Hematopoietic multipotent progenitor cell (in vitro differentiated cells): Measurements from ENCODE around the gene SELPLG. TPM values are rescaled to one million over a fixed set of nuclear protein-coding genes. Genes with fewer than 3 reads are reported as not detected.
"Not testable (repeated sequence)": the region's sequence is repeated elsewhere in the genome, so short reads cannot be mapped to it uniquely, and the experiment has no call there.

Experiments
- DNase-seq, 3 donors: peaks; one replicate each; pipeline ENCODE4 v3.0.0-alpha.2; 2011 to 2015; ENCODE audit warnings: low read depth in 2 of 3, low spot score in 2 of 3
- total RNA-seq: library from RNA; depleted of rRNA; stranded (reverse); fragments of >200 nt; gene quantifications from one replicate; pipeline ENCODE4 v1.2.3, GENCODE V29; 2012

The SELPLG gene
- total RNA-seq, 1 donor = 103 TPM

DNA sequence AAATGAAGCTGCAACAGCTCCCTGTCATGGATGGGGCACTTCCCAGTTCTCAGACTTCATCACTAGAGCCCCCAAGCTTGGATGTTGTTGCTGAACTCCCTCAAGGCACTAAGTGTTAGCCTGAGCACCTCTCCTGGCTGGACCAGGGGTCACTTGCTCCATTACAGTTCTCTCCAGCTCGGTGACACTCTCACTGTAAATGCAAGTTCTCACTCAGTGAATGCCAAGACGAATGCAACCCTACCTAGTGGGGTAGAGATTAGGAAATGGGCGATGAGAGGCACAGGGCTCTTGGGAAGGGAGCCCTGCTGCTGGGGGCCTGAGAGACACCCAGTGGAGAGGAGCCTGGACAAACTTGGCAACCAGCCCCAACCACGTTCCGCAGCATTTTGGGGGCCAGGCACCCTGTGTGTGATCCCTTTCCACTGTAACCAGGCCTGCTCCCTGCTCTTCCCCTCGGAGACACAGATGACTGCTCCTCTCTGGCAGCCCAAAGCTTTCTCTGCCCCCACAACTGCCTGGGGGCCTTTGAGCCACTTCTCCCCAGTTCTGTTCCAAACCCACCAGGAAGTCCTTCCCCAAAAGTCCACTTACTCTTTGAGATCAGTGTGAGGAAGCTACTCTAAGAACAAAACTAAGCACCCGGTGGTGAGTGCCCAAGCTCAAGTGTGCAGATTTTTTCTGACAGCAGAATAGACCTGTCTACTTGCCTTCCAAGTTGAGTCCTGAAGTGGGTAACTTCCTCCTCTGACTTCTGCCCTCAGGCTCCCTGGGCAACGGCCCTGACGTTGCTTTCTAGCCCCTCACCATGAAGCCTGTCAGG is 8.0 kb upstream of the SELPLG start:
- DNase-seq = peak in 1 of 3 donors; percentile 41

- DNase-seq = peak in 1 of 3 donors; percentile 48
Observed at GRCh38 chr12:108640802-108641445, 7.2 kb upstream of the SELPLG start.

DNA sequence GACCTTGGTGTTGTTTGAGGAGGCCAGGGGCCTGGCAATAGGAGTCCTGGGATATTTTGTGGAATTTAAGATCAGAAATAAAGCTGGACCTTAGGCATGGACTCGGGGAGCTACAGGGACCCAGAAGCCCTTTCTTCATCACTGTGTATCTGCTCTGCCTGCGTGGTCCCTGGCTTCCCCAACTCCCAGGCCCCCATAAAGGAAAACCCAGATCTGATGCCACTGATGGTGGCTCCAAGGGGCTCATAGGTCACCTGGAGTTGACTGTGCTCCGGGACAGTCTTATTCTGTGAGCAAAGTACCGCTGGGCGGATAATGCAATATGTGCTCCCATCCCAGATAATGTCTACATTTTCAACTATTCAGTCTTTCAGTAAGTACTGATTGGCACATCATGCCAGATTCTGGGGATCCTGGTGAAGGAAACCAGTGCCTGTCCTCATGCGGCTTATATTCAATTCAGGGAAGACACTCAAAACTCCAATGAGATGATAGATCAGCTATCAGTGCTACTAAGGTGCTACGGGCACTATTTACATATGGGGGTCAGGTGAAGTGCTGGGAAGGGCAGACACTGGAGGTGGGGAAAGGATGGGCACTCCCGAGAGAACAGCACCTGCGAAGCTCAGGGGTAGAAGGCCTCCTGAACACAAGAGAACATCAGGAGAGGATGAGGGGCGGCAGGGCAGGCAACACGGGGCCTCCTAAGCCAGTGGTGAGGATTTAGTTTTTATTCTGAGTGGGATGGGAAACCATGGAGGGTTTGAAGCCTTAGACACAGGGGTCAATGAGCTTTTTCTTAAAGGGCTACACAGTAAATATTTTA is 5.5 kb upstream of the SELPLG start:
- no peak for DNase-seq

- peak in 1 of 3 donors; percentile 43 for DNase-seq
Observed at GRCh38 chr12:108638141-108638827, 4.6 kb upstream of the SELPLG start.

GRCh38 chr12:108637222-108637971 is 3.7 kb upstream of the SELPLG start:
- DNase-seq = no peak

DNA sequence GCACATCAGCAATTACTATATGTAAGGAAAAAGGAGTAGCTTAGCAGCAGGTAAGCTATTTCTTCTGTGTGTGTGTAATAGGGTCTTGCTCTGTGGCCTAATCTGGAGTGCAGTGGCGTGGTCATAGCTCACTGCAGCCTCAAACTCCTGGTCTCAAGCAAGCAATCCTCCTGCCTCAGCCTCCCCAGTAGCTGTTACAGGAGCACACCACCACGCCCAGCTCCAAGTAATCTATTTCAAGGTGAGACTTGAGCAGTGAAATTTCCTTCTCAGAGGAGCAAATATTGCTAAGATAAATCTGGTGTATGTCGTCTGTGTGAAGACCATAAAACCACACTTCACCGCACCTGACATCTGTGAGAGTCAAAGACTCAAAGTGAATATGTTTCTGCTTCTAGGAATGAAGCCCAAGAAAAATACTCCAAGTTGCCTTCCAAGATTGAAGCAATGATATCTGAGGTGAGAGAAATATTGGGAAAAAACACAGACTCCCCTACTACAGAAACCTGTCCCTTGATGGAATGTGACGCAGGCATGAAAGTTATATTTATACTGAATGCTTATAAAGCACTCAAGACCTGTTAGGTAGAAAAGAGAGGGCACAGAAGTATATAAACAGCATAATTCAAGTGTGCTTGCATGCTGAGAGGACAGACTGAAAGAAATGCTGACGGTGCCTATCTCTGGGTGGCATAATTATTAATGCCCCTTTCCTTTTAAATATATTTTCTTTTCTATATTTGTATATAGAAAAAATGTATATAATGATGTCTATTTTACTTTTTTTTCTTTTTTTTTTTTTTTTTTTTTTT is 2.5 kb upstream of the SELPLG start:
- DNase-seq = no peak

DNA sequence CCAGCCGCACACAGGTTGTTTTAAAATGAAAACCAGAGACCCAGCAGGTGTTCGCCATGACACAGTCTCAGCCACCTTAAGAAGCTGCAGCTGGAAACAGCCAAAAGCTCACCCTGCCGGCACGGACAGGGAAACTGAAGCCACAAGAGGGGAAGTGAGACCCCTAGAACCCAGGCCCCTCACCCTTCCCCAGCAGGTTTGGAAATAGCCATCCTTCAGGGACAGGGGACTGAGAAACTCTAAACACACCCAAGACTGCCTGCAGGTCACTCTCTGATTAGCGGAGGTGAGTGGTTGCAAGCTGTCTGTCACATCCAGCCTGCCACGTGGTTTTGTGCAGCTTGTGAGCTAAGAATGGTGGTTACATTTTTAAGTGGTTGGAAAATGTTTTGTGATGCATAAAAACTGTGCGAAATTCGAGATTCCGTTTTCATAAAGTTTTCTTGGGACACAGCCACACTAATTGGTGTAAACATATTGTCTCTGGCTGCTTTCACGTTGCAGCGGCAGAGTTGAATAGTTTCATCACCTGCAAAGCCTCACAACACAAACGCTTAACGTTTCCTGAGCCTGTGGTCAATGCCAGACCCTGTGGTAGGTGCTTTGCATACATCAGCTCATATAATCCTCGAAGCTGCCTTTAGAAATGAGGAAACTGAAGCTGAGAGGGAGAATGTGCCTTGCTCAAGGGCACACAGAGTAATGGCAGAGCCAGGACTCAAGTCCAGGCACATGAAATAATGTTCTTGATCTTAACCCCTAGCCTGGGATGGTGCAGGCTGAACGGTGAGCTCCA is 1.7 kb upstream of the SELPLG start:
- peak in 2 of 3 donors; percentile 66 to 83 for DNase-seq

- peak in 1 of 3 donors; percentile 43 for DNase-seq
Observed at GRCh38 chr12:108634341-108634751, 652 bp upstream of the SELPLG start.

- DNase-seq = no peak
Observed at GRCh38 chr12:108633081-108633533, 587 bp downstream of the SELPLG start.

DNA sequence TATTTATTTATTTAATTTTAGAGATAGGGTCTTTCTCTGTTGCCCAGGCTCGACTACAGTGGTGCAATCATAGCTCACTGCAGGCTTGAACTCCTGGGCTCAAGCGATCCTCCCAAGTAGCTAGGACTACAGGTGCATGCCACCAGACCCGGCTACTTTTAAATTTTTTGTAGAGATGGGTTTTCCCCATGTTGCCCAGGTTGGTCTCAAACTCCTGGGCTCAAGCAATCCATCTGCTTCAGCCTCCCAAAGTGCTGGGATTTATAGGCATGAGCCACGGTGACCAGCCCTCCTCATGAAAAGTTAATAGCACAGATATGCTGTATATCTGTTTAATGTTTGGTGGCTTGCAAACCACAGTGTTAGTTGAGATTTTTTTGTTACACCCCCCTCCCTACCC is 2.4 kb downstream of the SELPLG start:
- not testable (repeated sequence) for DNase-seq

- DNase-seq = no peak
Observed at GRCh38 chr12:108630481-108631207, 3.0 kb downstream of the SELPLG start.

DNA sequence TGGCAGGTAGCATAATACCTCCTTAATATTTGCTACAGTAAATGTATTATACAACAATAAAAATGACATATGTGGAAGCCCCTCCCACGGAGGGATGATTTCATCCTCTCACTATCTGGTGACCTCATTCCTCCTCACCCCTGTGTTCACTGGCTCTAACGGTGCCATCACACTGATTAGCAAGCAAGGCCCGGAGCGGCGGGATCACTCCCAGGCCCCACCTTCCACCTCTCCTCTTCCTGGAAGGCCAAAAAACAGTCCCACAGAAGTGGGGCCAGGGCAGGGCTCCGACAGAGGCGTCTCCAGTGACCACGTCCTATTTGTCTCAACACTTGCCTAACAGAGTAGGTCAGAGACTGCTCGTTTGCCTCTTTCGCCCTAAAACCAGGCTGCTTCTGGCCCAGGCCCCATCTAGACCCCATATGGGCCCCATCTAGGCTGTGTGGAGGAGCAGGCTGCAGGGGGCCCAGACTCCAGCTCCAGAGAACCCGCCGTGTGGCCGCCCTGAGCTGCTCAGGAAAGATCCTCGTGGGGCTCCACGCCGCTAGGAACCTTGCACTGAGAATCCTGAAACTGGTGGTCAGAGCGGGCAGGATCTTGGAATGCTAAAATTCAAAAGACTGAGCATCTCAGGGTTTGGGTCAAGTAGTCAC is 3.7 kb downstream of the SELPLG start:
- peak in 1 of 3 donors; percentile 58 for DNase-seq

GRCh38 chr12:108629151-108629550 is 4.5 kb downstream of the SELPLG start:
- DNase-seq = no peak

GRCh38 chr12:108627134-108627920 is 6.4 kb downstream of the SELPLG start:
- DNase-seq = no peak

- DNase-seq = no peak
Observed at GRCh38 chr12:108625228-108625627, 8.5 kb downstream of the SELPLG start.

DNA sequence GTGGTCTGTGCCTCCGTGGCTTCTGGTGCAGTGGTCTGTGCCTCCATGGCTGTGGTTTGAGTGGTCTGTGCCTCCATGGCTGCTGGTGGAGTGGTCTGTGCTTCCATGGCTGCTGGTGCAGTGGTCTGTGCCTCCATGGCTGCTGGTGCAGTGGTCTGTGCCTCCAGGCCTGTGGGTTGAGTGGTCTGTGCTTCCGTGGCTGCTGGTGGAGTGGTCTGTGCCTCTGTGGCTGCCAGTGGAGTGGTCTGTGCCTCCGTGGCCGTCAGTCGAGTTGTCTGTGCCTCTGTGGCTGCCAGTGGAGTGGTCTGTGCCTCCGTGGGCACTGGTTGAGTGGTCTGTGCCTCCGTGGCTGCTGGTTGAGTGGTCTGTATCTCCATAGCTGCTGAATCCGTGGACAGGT is 10.1 kb downstream of the SELPLG start:
- DNase-seq = no peak
